Loucy (cell line): ENCODE data around the gene ITPK1.

ENCODE experiments used
- H2AFZ ChIP-seq: fragments of 200-600 bp; sonication (generic); 2 replicates; pipeline ENCODE4 v1.6.0; 2016; ENCODE audit warnings: antibody characterized with exemption, mild to moderate bottlenecking, low read length, moderate library complexity
- H3F3A ChIP-seq: fragments of 200-600 bp; 2 replicates; pipeline ENCODE4 v1.6.0; 2016; ENCODE audit warnings: antibody characterized with exemption, low read depth, mild to moderate bottlenecking
- H3K27me3 ChIP-seq: fragments of 200-600 bp; sonication (generic); 2 replicates; pipeline ENCODE4 v1.6.1; 2014; ENCODE audit warnings: low read length, mild to moderate bottlenecking; ENCODE audit not compliant: insufficient read depth, poor library complexity, severe bottlenecking
- H3K36me3 ChIP-seq: fragments of 200-600 bp; sonication (generic); 2 replicates; pipeline ENCODE4 v1.6.1; 2016; ENCODE audit warnings: low read length; ENCODE audit not compliant: insufficient read depth
- H3K4me1 ChIP-seq: fragments of 200-600 bp; sonication (generic); 2 replicates; pipeline ENCODE4 v1.5.1; 2014; ENCODE audit warnings: low read length, mild to moderate bottlenecking; ENCODE audit not compliant: insufficient read depth, poor library complexity, severe bottlenecking
- H3K4me2 ChIP-seq: fragments of 200-600 bp; sonication (generic); 2 replicates; pipeline ENCODE4 v1.6.0; 2014; ENCODE audit warnings: antibody characterized with exemption, low read length, low read depth, mild to moderate bottlenecking; ENCODE audit not compliant: poor library complexity, severe bottlenecking
- H3K4me3 ChIP-seq: fragments of 200-600 bp; sonication (generic); 2 replicates; pipeline ENCODE4 v1.5.1; 2014; ENCODE audit warnings: low read length, mild to moderate bottlenecking, mixed read lengths; ENCODE audit not compliant: poor library complexity, severe bottlenecking
- H3K79me2 ChIP-seq: fragments of 200-600 bp; sonication (generic); 2 replicates; pipeline ENCODE4 v1.6.1; 2014; ENCODE audit warnings: low read length; ENCODE audit not compliant: insufficient read depth
- H3K9ac ChIP-seq: fragments of 200-600 bp; sonication (generic); 2 replicates; pipeline ENCODE4 v1.6.0; 2014; ENCODE audit warnings: mild to moderate bottlenecking, low read depth, low read length, moderate library complexity; ENCODE audit not compliant: poor library complexity, severe bottlenecking
- H3K9me2 ChIP-seq: fragments of 200-600 bp; sonication (generic); replicated peaks from 2 replicates; pipeline ENCODE4 v1.6.1; 2016; ENCODE audit warnings: low read depth, low read length, mixed read lengths
- H3K9me3 ChIP-seq: fragments of 200-600 bp; sonication (generic); 2 replicates; pipeline ENCODE4 v1.6.1; 2014; ENCODE audit warnings: mild to moderate bottlenecking, antibody characterized with exemption, low read length, low read depth; ENCODE audit not compliant: insufficient read depth
- H4K20me1 ChIP-seq: fragments of 200-600 bp; sonication (generic); 2 replicates; pipeline ENCODE4 v1.6.0; 2014; ENCODE audit warnings: antibody characterized with exemption, low read length, mild to moderate bottlenecking; ENCODE audit not compliant: insufficient read depth, poor library complexity, severe bottlenecking
- CTCF ChIP-seq: fragments of 200-600 bp; sonication (generic); conservative IDR thresholded peaks from 2 replicates; pipeline ENCODE4 v1.5.1; 2014; ENCODE audit warnings: mild to moderate bottlenecking, antibody characterized with exemption, low read length
- EZH2phosphoT487 ChIP-seq: fragments of 200-600 bp; IDR thresholded peaks from 2 replicates; pipeline ENCODE4 v1.6.1; 2018; ENCODE audit warnings: antibody characterized with exemption, mild to moderate bottlenecking, moderate library complexity, borderline replicate concordance

ITPK1 gene

GRCh38 chr14:93155667-93156066, 39.9 kb upstream of the ITPK1 start:
- Histone ChIP-seq H3K79me2 (no peaks in the 10 kb centered on the region), H3K4me1 (no peaks in the 10 kb centered on the region), H3K9me2 (no peaks in the 10 kb centered on the region), H3K9ac (no peak overlapping the region), H4K20me1 (no peaks in the 10 kb centered on the region), H3K9me3 (no peaks in the 10 kb centered on the region), H3F3A (no peaks in the 10 kb centered on the region), H3K4me3 (no peak overlapping the region), H3K27me3 (no peaks in the 10 kb centered on the region), H3K36me3 (no peaks in the 10 kb centered on the region), H3K4me2 (no peak overlapping the region), H2AFZ (no peak overlapping the region)
- TF ChIP-seq EZH2phosphoT487 = no peak
- TF ChIP-seq CTCF = no peak

GRCh38 chr14:93153121-93153520, 37.4 kb upstream of the ITPK1 start:
- Histone ChIP-seq H3K27me3 (no peaks in the 10 kb centered on the region), H3K9ac (no peak overlapping the region), H3K4me1 (no peaks in the 10 kb centered on the region), H3K9me2 (no peaks in the 10 kb centered on the region), H3K79me2 (no peaks in the 10 kb centered on the region), H3K4me3 (no peak overlapping the region), H3F3A (no peaks in the 10 kb centered on the region), H2AFZ (no peak overlapping the region), H4K20me1 (no peaks in the 10 kb centered on the region), H3K36me3 (no peaks in the 10 kb centered on the region), H3K9me3 (no peaks in the 10 kb centered on the region), H3K4me2 (no peak overlapping the region)
- no peak for TF ChIP-seq CTCF
- TF ChIP-seq EZH2phosphoT487 = no peak

GRCh38 chr14:93150227-93151208, 34.8 kb upstream of the ITPK1 start:
- no peaks in the 10 kb centered on the region for H3K9me2 ChIP-seq
- H3K9me3 ChIP-seq = no peaks in the 10 kb centered on the region
- no peaks in the 10 kb centered on the region for H3F3A ChIP-seq
- no peaks in the 10 kb centered on the region for H4K20me1 ChIP-seq
- H3K79me2 ChIP-seq = no peaks in the 10 kb centered on the region
- no peaks in the 10 kb centered on the region for H3K27me3 ChIP-seq
- no peak overlapping the region for H3K4me2 ChIP-seq
- H3K9ac ChIP-seq = no peak overlapping the region
- H3K4me1 ChIP-seq = no peaks in the 10 kb centered on the region
- H3K36me3 ChIP-seq = no peaks in the 10 kb centered on the region
- H2AFZ ChIP-seq = no peak overlapping the region; the same call in 1 of the 2 replicates
- TF ChIP-seq CTCF = no peak
- no peak for TF ChIP-seq EZH2phosphoT487
- H3K4me3 ChIP-seq = no peak overlapping the region
